OCI-LY3 (cell line): ENCODE results near the gene MAPKAPK5.
A peak's percentile ranks its signal among the peaks of the same experiment; 100 is the strongest.
"Not testable (repeated sequence)": the region's sequence is repeated elsewhere in the genome, so short reads cannot be mapped to it uniquely, and the experiment has no call there.

ENCODE experiments used
- H2AFZ ChIP-seq: fragments of 200-600, 300-600 bp; shearing (Covaris generic); 2 replicates; pipeline ENCODE4 v1.6.0; 2014; ENCODE audit warnings: antibody characterized with exemption, low read depth, low read length
- H3K27ac ChIP-seq: fragments of 200-600, 300-600 bp; sonication (generic); 2 replicates; pipeline ENCODE4 v1.5.1; 2014; ENCODE audit warnings: mild to moderate bottlenecking, low read length, moderate library complexity, mixed read lengths
- H3K27me3 ChIP-seq: fragments of 200-600, 300-600 bp; sonication (generic); 2 replicates; pipeline ENCODE4 v1.6.1; 2014; ENCODE audit warnings: low read depth, low read length, mixed read lengths
- H3K36me3 ChIP-seq: fragments of 200-600, 300-600 bp; sonication (generic); replicated peaks from 2 replicates; pipeline ENCODE3; 2014; ENCODE audit warnings: low read depth, low read length, mixed read lengths
- H3K4me1 ChIP-seq: fragments of 300-600, 200-600 bp; sonication (generic); 2 replicates; pipeline ENCODE4 v1.6.1; 2014; ENCODE audit warnings: low read length, mixed read lengths
- H3K4me2 ChIP-seq: fragments of 200-600, 300-600 bp; sonication (generic); 2 replicates; pipeline ENCODE4 v1.6.1; 2014; ENCODE audit warnings: low read length, mixed read lengths
- H3K4me3 ChIP-seq: fragments of 300-600, 200-600 bp; sonication (generic); 2 replicates; pipeline ENCODE4 v1.5.1; 2014; ENCODE audit warnings: antibody characterized with exemption, mild to moderate bottlenecking, low read length, moderate library complexity
- H3K79me2 ChIP-seq: fragments of 300-600, 200-600 bp; shearing (Covaris generic); 2 replicates; pipeline ENCODE4 v1.6.1; 2014; ENCODE audit warnings: mild to moderate bottlenecking, low read length, mixed read lengths
- H3K9ac ChIP-seq: fragments of 300-600, 200-600 bp; shearing (Covaris generic); 2 replicates; pipeline ENCODE4 v1.6.0; 2014; ENCODE audit warnings: mild to moderate bottlenecking, low read length, moderate library complexity
- H3K9me3 ChIP-seq: fragments of 200-600, 300-600 bp; shearing (Covaris generic); 2 replicates; pipeline ENCODE4 v1.6.1; 2014; ENCODE audit warnings: low read length, mixed read lengths; ENCODE audit not compliant: insufficient read depth
- H4K20me1 ChIP-seq: fragments of 200-600, 300-600 bp; sonication (generic); 2 replicates; pipeline ENCODE4 v1.6.1; 2016; ENCODE audit warnings: low read length, mixed read lengths; ENCODE audit not compliant: insufficient read depth
- EZH2phosphoT487 ChIP-seq: fragments of 200-600 bp; shearing (Covaris generic); IDR thresholded peaks from 2 replicates; pipeline ENCODE4 v1.6.1; 2018; ENCODE audit warnings: antibody characterized with exemption, mixed run types, low read depth
- TF ChIP-seq, protein P1 (sequence below): fragments of 200-600, 300-600 bp; sonication (generic); IDR thresholded peaks from 2 replicates; pipeline ENCODE4 v1.5.1; 2014; ENCODE audit warnings: antibody characterized with exemption, low read length, low read depth

Gene MAPKAPK5

DNA sequence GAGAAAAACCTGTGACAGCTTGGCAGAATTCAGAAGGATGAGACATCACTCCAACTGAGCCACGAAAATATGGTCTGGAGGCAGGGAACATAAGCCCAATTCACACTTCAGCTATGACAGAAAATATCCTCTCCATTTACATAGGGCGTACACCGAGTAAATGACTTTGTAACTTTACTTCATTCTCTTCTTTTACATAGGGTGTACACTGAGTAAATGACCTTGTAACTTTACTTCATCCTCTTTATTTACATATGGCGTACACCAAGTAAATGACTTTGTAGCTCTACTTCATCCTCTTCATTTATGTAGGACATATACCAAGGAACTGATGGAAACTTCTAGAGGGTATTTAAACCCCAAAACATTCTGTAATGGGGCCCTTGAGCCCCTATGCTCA is 14.1 kb upstream of the MAPKAPK5 start:
- H3K27me3 ChIP-seq: peaks cover 12% of the 10 kb centered on the region
- H3K9ac ChIP-seq: no peak overlapping the region
- H3K4me2 ChIP-seq: no peak overlapping the region
- no peak overlapping the region for H3K4me3 ChIP-seq
- TF ChIP-seq, protein P1, sequence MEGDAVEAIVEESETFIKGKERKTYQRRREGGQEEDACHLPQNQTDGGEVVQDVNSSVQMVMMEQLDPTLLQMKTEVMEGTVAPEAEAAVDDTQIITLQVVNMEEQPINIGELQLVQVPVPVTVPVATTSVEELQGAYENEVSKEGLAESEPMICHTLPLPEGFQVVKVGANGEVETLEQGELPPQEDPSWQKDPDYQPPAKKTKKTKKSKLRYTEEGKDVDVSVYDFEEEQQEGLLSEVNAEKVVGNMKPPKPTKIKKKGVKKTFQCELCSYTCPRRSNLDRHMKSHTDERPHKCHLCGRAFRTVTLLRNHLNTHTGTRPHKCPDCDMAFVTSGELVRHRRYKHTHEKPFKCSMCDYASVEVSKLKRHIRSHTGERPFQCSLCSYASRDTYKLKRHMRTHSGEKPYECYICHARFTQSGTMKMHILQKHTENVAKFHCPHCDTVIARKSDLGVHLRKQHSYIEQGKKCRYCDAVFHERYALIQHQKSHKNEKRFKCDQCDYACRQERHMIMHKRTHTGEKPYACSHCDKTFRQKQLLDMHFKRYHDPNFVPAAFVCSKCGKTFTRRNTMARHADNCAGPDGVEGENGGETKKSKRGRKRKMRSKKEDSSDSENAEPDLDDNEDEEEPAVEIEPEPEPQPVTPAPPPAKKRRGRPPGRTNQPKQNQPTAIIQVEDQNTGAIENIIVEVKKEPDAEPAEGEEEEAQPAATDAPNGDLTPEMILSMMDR: no peak
- TF ChIP-seq EZH2phosphoT487: no peak
- no peaks in the 10 kb centered on the region for H4K20me1 ChIP-seq
- H3K36me3 ChIP-seq: no peaks in the 10 kb centered on the region
- no peak overlapping the region for H3K27ac ChIP-seq
- no peak overlapping the region for H2AFZ ChIP-seq
- no peaks in the 10 kb centered on the region for H3K4me1 ChIP-seq
- no peaks in the 10 kb centered on the region for H3K79me2 ChIP-seq
- no peaks in the 10 kb centered on the region for H3K9me3 ChIP-seq

GRCh38 chr12:111828338-111828979 is 13.6 kb upstream of the MAPKAPK5 start:
- Histone ChIP-seq H3K27ac (no peak overlapping the region), H3K4me3 (no peak overlapping the region), H3K4me1 (no peaks in the 10 kb centered on the region), H2AFZ (no peak overlapping the region), H3K27me3 (peaks cover 6% of the 10 kb centered on the region), H3K79me2 (no peaks in the 10 kb centered on the region), H3K36me3 (no peaks in the 10 kb centered on the region), H3K4me2 (no peak overlapping the region), H3K9me3 (no peaks in the 10 kb centered on the region), H3K9ac (no peak overlapping the region), H4K20me1 (no peaks in the 10 kb centered on the region)
- TF ChIP-seq EZH2phosphoT487: no peak
- TF ChIP-seq, protein P1: no peak

- H3K36me3 ChIP-seq, H3K4me1 ChIP-seq, H3K9ac ChIP-seq, H3K9me3 ChIP-seq, H3K4me3 ChIP-seq, H3K4me2 ChIP-seq, H3K79me2 ChIP-seq, H3K27me3 ChIP-seq, H3K27ac ChIP-seq, H4K20me1 ChIP-seq, H2AFZ ChIP-seq: not testable (repeated sequence)
These were observed 12.4 kb upstream of the MAPKAPK5 start for GRCh38 chr12:111829635-111830034.

DNA sequence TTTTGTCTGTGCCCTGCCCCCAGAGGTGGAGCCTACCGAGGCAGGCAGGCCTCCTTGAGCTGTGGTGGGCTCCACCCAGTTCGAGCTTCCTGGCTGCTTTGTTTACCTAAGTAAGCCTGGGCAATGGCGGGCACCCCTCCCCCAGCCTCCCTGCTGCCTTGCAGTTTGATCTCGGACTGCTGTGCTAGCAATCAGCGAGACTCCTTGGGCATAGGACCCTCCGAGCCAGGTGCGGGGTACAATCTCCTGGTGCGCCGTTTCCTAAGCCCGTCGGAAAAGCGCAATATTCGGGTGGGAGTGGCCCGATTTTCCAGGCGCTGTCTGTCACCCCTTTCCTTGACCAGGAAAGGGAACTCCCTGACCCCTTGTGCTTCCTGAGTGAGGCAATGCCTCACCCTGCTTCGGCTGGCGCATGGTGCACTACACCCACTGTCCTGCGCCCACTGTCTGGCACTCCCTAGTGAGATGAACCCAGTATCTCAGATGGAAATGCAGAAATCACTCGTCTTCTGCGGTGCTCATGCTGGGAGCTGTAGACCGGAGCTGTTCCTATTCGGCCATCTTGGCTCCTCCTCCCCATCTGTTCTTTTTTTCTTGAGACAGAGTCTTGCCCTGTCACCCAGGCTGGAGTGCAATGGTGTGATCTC is 7.2 kb upstream of the MAPKAPK5 start:
- H3K4me3 ChIP-seq: peak overlapping the region; percentile 81
- not testable (repeated sequence) for H3K27me3 ChIP-seq, H3K79me2 ChIP-seq, H3K27ac ChIP-seq, H3K9me3 ChIP-seq, H4K20me1 ChIP-seq, H3K4me1 ChIP-seq
- peak overlapping the region; percentile 64 for H3K9ac ChIP-seq
- peaks cover 11% of the 10 kb centered on the region for H3K36me3 ChIP-seq
- peak overlapping the region; percentile 76 for H3K4me2 ChIP-seq
- H2AFZ ChIP-seq: peak overlapping the region; percentile 77; the same call in 1 of the 2 replicates

DNA sequence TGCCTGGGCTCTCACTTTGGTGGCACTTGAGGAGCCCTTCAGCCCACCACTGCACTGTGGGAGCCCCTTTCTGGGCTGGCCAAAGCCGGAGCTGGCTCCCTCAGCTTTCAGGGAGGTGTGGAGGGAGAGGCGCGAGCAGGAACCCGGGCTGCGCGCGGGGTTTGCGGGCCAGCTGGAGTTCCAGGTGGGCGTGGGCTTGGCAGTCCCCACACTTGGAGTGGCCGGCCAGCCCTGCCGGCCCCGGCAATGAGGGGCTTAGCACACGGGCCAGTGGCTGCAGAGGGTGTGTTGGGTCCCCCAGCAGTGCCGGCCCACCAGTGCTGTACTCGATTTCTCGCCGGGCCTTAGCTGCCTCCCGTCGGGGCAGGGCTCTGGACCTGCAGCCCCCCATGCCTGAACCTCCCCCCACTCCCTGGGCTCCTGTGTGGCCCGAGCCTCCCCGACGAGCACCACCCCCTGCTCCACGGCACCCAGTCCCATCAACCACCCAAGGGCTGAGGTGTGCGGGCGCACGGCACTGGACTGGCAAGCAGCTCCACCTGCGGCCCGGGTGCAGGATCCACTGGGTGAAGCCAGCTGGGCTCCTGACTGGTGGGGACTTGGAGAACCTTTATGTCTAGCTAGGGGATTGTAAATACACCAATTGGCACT is 6.4 kb upstream of the MAPKAPK5 start:
- not testable (repeated sequence) for H3K9ac ChIP-seq, H2AFZ ChIP-seq, H3K9me3 ChIP-seq, H3K27me3 ChIP-seq, H3K4me1 ChIP-seq, H4K20me1 ChIP-seq, H3K27ac ChIP-seq
- Histone ChIP-seq H3K4me2 (peak overlapping the region; percentile 76), H3K4me3 (peak overlapping the region; percentile 81; the same call in 1 of the 2 replicates), H3K79me2 (peaks cover 16% of the 10 kb centered on the region), H3K36me3 (peaks cover 14% of the 10 kb centered on the region)
